ENCODE results near the gene CTBP2.

CTBP2 gene

GRCh38 chr10:125156739-125157480, 3.5 kb downstream of the CTBP2 start:
- TF ChIP-seq CTCF (IDR thresholded peaks at IDR 0.05; ENCODE audit: extremely low read depth, missing control alignments), result no peak
- no peak for DNase-seq (ENCODE audit: low spot score)

- DNase-seq (ENCODE audit: low spot score), result no peak
- no peak for TF ChIP-seq CTCF (IDR thresholded peaks at IDR 0.05; ENCODE audit: extremely low read depth, missing control alignments)
Measured at GRCh38 chr10:125156196-125156595, 4.2 kb downstream of the CTBP2 start.

- DNase-seq (ENCODE audit: low spot score), result no peak
- no peak for TF ChIP-seq CTCF (IDR thresholded peaks at IDR 0.05; ENCODE audit: extremely low read depth, missing control alignments)
Measured at GRCh38 chr10:125155101-125155500, 5.3 kb downstream of the CTBP2 start.

GRCh38 chr10:125154529-125154928, 5.8 kb downstream of the CTBP2 start:
- no peak for DNase-seq (ENCODE audit: low spot score)
- no peak for TF ChIP-seq CTCF (IDR thresholded peaks at IDR 0.05; ENCODE audit: extremely low read depth, missing control alignments)

- TF ChIP-seq CTCF (IDR thresholded peaks at IDR 0.05; ENCODE audit: extremely low read depth, missing control alignments), result no peak
- no peak for DNase-seq (ENCODE audit: low spot score)
Measured at GRCh38 chr10:125153703-125154490, 6.5 kb downstream of the CTBP2 start.

- TF ChIP-seq CTCF (IDR thresholded peaks at IDR 0.05; ENCODE audit: extremely low read depth, missing control alignments), result no peak
- no peak for DNase-seq (ENCODE audit: low spot score)
Measured at GRCh38 chr10:125152450-125153368, 7.7 kb downstream of the CTBP2 start.

Data from GM20000 (cell line).